Peyer's patch (tissue), 4 donors: Measurements from ENCODE around the gene ALDH5A1. TPM values are rescaled to one million over a fixed set of nuclear protein-coding genes. Genes with fewer than 3 reads are reported as not detected.

Experiments used
- DNase-seq, 3 donors: peaks; one replicate each; pipeline ENCODE4 v3.0.0-alpha.2; 2017 to 2019
- H3K27ac ChIP-seq, 4 donors: fragments of 200-600 bp; sonication (generic); one replicate each; pipeline ENCODE4 v1.5.1; 2016 to 2019
- H3K27me3 ChIP-seq, 2 donors: fragments of 200-600 bp; sonication (generic); one replicate each; pipeline ENCODE4 v1.5.1; 2019
- H3K36me3 ChIP-seq, 3 donors: fragments of 200-600 bp; sonication (generic); one replicate each; pipeline ENCODE4 v1.5.1; 2016 to 2019
- H3K4me1 ChIP-seq, 4 donors: fragments of 200-600 bp; sonication (generic); one replicate each; pipeline ENCODE4 v1.5.1; 2016 to 2019
- H3K4me3 ChIP-seq, 4 donors: fragments of 200-600 bp; sonication (generic); 1 replicate in 3 of 4; 2 replicates in 1 of 4; pipeline ENCODE4 v1.5.1; 2016 to 2019; ENCODE audit warnings: mild to moderate bottlenecking in 1 of 4
- H3K9me3 ChIP-seq, 4 donors: fragments of 200-600 bp; sonication (generic); one replicate each; pipeline ENCODE4 v1.5.1; 2016 to 2019; ENCODE audit warnings: mild to moderate bottlenecking in 1 of 4
- CTCF ChIP-seq, 6 experiments: fragments of 450-650 bp in 4 of 6; fragments of 200-600 bp in 2 of 6; sonication (generic) in 1 of 6; IDR thresholded peaks; one replicate each; pipeline ENCODE4 v1.5.1; 2017 to 2019; ENCODE audit warnings: antibody characterized with exemption in 6 of 6, mild to moderate bottlenecking in 3 of 6, moderate library complexity in 1 of 6
- POLR2A ChIP-seq, 2 donors: fragments of 450-650 bp; IDR thresholded peaks; one replicate each; pipeline ENCODE4 v1.5.1; 2017; ENCODE audit warnings: antibody characterized with exemption in 2 of 2, mild to moderate bottlenecking in 2 of 2, moderate library complexity in 2 of 2
- total RNA-seq, 4 donors: library from RNA; depleted of rRNA; stranded (reverse); fragments of >200 nt; gene quantifications; one replicate each; pipeline ENCODE4 v1.1.0, GENCODE V29; 2016

Gene ALDH5A1
- total RNA-seq, 4 donors from 2014 or later, result 3.5 to 25.6 (median 8.8) TPM

DNA sequence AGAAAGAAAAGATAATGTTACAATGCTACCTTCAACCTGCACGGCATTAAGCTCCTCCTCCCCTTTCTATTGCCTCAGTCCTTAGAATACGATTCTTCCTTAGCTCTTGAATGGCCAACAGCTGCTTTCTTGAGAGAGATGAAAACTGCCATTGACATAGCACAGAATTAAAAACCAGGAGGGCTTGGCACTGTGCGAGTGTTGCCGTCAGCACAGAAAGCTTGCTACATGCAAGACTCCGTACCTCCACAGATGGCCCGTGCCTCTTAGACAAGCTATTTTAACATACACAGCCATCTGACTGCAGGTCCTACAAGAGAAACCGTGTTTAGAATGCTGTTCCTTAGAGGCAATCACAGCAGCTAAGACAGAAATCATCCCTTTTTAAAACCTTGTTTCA is 51.7 kb downstream of the ALDH5A1 start:
- Histone ChIP-seq H3K27ac (no peak overlapping the region), H3K4me3 (no peak overlapping the region), H3K27me3 (no peaks in the 10 kb centered on the region), H3K4me1 (no peaks in the 10 kb centered on the region), H3K36me3 (no peaks in the 10 kb centered on the region), H3K9me3 (no peaks in the 10 kb centered on the region)
- no peak for DNase-seq
- no peak for TF ChIP-seq POLR2A (IDR thresholded peaks at IDR 0.05)
- TF ChIP-seq CTCF (IDR thresholded peaks at IDR 0.05), result no peak

DNA sequence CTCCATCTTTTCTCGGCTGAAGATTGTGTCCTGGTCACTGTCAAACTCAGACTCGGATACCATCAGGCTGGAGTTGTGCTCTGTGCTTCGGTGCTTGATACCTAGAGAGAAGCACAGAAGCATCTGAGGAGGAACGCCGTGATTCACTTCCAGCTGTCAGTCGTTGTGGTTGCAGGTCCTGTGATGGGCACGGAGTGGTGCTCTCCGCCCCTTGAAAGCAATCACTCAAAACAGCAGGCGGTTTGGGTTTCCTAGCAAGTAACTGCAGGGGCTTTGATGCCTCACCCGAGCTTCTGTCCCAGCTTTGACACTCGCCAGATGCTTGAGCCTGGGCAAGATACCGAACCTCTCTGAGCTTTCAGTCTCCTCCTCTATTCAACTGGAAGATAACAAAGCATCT is 52.5 kb downstream of the ALDH5A1 start:
- Histone ChIP-seq H3K4me1 (no peaks in the 10 kb centered on the region), H3K9me3 (no peaks in the 10 kb centered on the region), H3K36me3 (no peaks in the 10 kb centered on the region), H3K4me3 (no peak overlapping the region), H3K27ac (no peak overlapping the region), H3K27me3 (no peaks in the 10 kb centered on the region)
- no peak for TF ChIP-seq POLR2A (IDR thresholded peaks at IDR 0.05)
- TF ChIP-seq CTCF (IDR thresholded peaks at IDR 0.05), result no peak
- no peak for DNase-seq

DNA sequence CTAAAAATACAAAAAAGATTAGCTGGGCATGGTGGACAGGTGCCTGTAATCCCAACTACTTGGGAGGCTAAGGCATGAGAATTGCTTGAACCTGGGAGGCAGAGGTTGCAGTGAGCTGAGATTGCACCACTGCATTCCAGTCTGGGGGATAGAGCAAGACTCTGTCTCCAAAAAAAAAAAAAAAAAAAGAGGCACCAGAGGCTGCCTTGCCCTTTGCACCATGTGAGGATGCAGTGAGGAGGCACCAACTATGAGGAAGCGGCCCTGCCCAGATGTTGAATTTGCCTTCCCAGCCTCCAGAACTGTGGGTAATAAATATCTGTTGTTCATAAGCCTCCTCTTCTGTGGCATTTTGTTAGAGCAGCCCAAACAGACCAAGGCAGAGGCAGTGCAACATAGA is 54.4 kb downstream of the ALDH5A1 start:
- DNase-seq, result no peak
- TF ChIP-seq CTCF (IDR thresholded peaks at IDR 0.05) (no peak), POLR2A (IDR thresholded peaks at IDR 0.05) (no peak)
- H3K4me3 ChIP-seq, result no peak overlapping the region
- no peaks in the 10 kb centered on the region for H3K36me3 ChIP-seq
- no peak overlapping the region for H3K27ac ChIP-seq
- no peaks in the 10 kb centered on the region for H3K4me1 ChIP-seq
- H3K27me3 ChIP-seq, result no peaks in the 10 kb centered on the region
- H3K9me3 ChIP-seq, result no peaks in the 10 kb centered on the region

DNA sequence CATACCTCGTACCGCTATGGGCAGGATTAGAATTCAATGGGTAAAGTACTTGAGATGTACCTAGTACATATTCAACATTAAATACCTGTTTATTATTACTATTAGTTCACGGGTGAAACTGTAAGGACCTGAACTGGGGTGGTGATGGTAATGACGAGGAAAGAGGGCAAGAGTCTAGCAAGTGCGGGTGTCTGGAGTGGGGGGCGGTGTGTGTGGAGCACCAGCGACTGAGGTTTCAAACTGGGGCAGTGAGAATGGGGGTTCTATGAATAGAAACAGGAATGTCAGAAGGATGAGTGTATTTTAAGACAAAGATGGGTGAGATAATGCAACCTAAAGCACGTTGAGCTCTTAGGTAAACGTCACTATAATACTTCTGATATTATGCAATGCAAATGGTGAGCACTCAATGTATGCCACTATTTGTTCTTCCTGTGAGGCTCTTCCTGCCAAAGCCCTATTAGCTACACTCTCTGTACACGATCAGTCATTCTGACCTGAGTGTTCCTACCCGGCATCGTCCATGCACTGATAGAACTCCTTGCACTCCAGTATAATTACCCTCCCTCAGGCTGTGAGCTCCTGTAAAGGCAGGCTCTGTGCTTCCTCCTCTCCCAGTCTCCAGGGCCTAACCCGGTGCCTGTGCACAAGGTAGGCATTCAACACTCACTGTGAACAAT is 55.0 kb downstream of the ALDH5A1 start:
- Histone ChIP-seq H3K9me3 (no peaks in the 10 kb centered on the region), H3K27ac (no peak overlapping the region), H3K4me3 (no peak overlapping the region), H3K27me3 (no peaks in the 10 kb centered on the region), H3K36me3 (no peaks in the 10 kb centered on the region), H3K4me1 (no peaks in the 10 kb centered on the region)
- TF ChIP-seq CTCF (IDR thresholded peaks at IDR 0.05) (no peak), POLR2A (IDR thresholded peaks at IDR 0.05) (no peak)
- DNase-seq, result no peak

GRCh38 chr6:24551139-24551538 is 56.4 kb downstream of the ALDH5A1 start:
- no peaks in the 10 kb centered on the region for H3K36me3 ChIP-seq
- TF ChIP-seq CTCF (IDR thresholded peaks at IDR 0.05) (no peak), POLR2A (IDR thresholded peaks at IDR 0.05) (no peak)
- no peak for DNase-seq
- H3K27me3 ChIP-seq, result no peaks in the 10 kb centered on the region
- H3K4me1 ChIP-seq, result no peaks in the 10 kb centered on the region
- no peak overlapping the region for H3K27ac ChIP-seq
- no peaks in the 10 kb centered on the region for H3K9me3 ChIP-seq
- H3K4me3 ChIP-seq, result no peak overlapping the region

GRCh38 chr6:24554474-24554873 is 59.7 kb downstream of the ALDH5A1 start:
- no peak for TF ChIP-seq CTCF (IDR thresholded peaks at IDR 0.05)
- TF ChIP-seq POLR2A (IDR thresholded peaks at IDR 0.05), result no peak
- Histone ChIP-seq H3K4me1 (no peaks in the 10 kb centered on the region), H3K9me3 (no peaks in the 10 kb centered on the region), H3K27ac (no peak overlapping the region), H3K36me3 (no peaks in the 10 kb centered on the region), H3K27me3 (no peaks in the 10 kb centered on the region), H3K4me3 (no peak overlapping the region)
- no peak for DNase-seq
